ENCODE measurements around the gene SLC7A6. TPM values are rescaled to one million over a fixed set of nuclear protein-coding genes. Genes with fewer than 3 reads are reported as not detected.

Gene SLC7A6
- total RNA-seq, 1 donor from 2014 or later = 50.7 TPM

DNA sequence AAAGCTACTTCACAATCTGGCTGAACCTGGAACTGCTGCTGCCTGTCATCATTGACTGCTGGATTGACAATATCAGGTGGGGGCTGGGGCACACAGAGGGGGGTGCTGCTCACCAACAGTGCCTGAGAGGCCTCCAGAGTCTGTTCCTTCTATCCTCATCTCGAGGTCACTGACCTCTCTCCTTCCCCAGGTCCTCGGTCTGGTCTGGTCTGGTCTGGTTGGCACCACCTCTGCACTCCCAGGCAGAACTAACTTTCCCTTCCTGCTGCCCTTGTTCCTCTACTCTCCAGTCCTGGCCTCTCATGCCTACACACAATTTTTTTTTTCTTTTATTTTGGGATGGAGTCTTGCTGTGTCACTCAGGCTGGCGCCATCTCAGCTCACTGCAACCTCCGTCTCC, 15.0 kb upstream of the SLC7A6 start:
- DNase-seq (ENCODE audit: extremely low spot score, unreplicated experiment) = no peak
- H3K36me3 Mint-ChIP-seq (ENCODE audit: unreplicated experiment) = peaks cover 14% of the 10 kb centered on the region
- no peaks in the 10 kb centered on the region for H3K9me3 Mint-ChIP-seq (ENCODE audit: unreplicated experiment)
- H3K4me1 Mint-ChIP-seq (ENCODE audit: unreplicated experiment) = peaks cover 24% of the 10 kb centered on the region
- TF ChIP-seq, protein P1, sequence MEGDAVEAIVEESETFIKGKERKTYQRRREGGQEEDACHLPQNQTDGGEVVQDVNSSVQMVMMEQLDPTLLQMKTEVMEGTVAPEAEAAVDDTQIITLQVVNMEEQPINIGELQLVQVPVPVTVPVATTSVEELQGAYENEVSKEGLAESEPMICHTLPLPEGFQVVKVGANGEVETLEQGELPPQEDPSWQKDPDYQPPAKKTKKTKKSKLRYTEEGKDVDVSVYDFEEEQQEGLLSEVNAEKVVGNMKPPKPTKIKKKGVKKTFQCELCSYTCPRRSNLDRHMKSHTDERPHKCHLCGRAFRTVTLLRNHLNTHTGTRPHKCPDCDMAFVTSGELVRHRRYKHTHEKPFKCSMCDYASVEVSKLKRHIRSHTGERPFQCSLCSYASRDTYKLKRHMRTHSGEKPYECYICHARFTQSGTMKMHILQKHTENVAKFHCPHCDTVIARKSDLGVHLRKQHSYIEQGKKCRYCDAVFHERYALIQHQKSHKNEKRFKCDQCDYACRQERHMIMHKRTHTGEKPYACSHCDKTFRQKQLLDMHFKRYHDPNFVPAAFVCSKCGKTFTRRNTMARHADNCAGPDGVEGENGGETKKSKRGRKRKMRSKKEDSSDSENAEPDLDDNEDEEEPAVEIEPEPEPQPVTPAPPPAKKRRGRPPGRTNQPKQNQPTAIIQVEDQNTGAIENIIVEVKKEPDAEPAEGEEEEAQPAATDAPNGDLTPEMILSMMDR (IDR thresholded peaks at IDR 0.05) = no peak
- H3K27ac Mint-ChIP-seq (ENCODE audit: unreplicated experiment) = no peak overlapping the region
- H3K27me3 Mint-ChIP-seq (ENCODE audit: unreplicated experiment) = no peaks in the 10 kb centered on the region
- H3K4me3 Mint-ChIP-seq (ENCODE audit: unreplicated experiment) = no peak overlapping the region

DNA sequence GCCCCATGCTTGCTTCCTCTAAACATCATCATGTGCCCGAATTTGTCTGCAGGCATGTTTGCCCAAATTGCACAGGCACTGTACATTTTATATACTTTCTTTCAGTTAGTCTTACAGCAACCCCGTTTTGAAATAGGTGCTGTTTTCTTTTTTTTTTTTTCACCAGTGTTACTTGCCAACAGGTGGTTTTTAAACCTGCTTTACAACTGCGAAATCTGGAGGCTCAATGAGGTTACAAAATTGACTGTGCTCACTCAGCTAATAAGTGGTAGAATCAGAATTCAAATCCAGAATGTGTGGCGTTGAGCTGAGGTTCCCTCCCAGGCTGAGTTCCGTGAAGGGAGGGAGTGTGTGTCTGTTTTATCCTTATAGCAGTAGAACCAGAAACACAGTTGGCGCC, 13.4 kb upstream of the SLC7A6 start:
- DNase-seq (ENCODE audit: extremely low spot score, unreplicated experiment) = no peak
- Mint-ChIP-seq H3K9me3 (ENCODE audit: unreplicated experiment) (no peaks in the 10 kb centered on the region), H3K27me3 (ENCODE audit: unreplicated experiment) (no peaks in the 10 kb centered on the region), H3K27ac (ENCODE audit: unreplicated experiment) (no peak overlapping the region), H3K36me3 (ENCODE audit: unreplicated experiment) (peaks cover 18% of the 10 kb centered on the region), H3K4me3 (ENCODE audit: unreplicated experiment) (no peak overlapping the region), H3K4me1 (ENCODE audit: unreplicated experiment) (peaks cover 13% of the 10 kb centered on the region)
- TF ChIP-seq, protein P1 (IDR thresholded peaks at IDR 0.05) = no peak

DNA sequence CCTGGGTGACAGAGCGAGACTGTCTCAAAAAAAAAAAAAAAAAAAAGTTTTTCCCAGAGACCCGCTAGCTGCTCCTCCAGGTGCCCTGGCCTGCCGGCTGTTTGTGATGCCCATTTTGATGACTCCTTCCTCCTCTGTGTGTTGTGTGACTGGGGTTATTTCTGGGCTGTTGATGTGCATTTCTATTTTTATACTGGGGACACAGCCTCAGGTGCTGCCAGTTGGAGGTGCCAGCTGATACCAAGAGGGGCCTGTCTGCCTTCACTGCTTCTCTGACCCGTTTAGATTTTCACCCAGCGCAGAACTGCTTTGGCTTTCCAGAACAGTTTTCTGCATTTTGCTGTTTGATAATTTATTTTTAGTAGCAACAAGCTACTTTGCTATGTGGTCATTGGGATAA, 12.5 kb upstream of the SLC7A6 start:
- no peak overlapping the region for H3K4me3 Mint-ChIP-seq (ENCODE audit: unreplicated experiment)
- DNase-seq (ENCODE audit: extremely low spot score, unreplicated experiment) = no peak
- TF ChIP-seq, protein P1 (IDR thresholded peaks at IDR 0.05) = no peak
- H3K4me1 Mint-ChIP-seq (ENCODE audit: unreplicated experiment) = peaks cover 6% of the 10 kb centered on the region
- no peak overlapping the region for H3K27ac Mint-ChIP-seq (ENCODE audit: unreplicated experiment)
- no peaks in the 10 kb centered on the region for H3K9me3 Mint-ChIP-seq (ENCODE audit: unreplicated experiment)
- no peaks in the 10 kb centered on the region for H3K27me3 Mint-ChIP-seq (ENCODE audit: unreplicated experiment)
- H3K36me3 Mint-ChIP-seq (ENCODE audit: unreplicated experiment) = peaks cover 18% of the 10 kb centered on the region

DNA sequence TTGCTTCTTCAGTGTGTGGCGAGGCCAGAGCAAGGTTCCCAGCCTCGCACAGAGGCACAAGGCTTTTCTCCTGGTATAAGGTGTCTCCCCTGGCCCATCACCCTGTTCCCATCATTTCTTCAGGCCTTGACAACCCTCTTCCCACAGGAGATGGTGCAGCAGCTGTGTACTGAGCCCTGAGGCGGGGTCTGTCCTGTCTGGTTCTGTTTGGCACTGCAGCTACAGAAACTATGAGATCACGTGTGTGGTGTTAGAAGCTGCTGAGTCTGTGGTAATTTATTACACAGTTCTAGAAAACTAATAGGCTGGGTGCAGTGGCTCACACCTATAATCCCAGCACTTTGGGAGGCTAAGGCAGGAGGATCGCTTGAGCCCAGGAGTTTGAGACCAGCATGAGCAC, 11.9 kb upstream of the SLC7A6 start:
- no peak overlapping the region for H3K4me3 Mint-ChIP-seq (ENCODE audit: unreplicated experiment)
- no peaks in the 10 kb centered on the region for H3K27me3 Mint-ChIP-seq (ENCODE audit: unreplicated experiment)
- peaks cover 6% of the 10 kb centered on the region for H3K4me1 Mint-ChIP-seq (ENCODE audit: unreplicated experiment)
- H3K27ac Mint-ChIP-seq (ENCODE audit: unreplicated experiment) = no peak overlapping the region
- H3K36me3 Mint-ChIP-seq (ENCODE audit: unreplicated experiment) = peaks cover 18% of the 10 kb centered on the region
- no peak for DNase-seq (ENCODE audit: extremely low spot score, unreplicated experiment)
- TF ChIP-seq, protein P1 (IDR thresholded peaks at IDR 0.05) = no peak
- H3K9me3 Mint-ChIP-seq (ENCODE audit: unreplicated experiment) = no peaks in the 10 kb centered on the region

DNA sequence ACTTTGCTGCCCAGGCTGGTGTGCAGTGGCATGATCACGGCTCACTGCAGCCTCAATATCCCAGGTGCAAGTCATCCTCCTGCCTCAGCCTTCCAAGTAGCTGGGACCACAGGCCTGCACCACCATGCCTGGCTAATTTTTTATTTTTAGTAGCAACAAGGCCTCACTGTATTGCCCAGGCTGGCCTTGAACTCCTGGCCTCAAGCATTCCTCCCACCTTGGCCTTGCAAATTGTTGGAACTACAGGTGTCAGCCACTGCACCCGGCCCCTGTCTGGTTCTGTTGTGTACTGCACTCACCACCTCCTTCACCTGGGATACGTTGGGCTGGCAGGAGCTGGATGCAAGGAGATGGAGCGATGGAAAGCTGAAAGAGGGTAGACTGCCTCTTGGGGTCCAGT, 10.6 kb upstream of the SLC7A6 start:
- H3K4me3 Mint-ChIP-seq (ENCODE audit: unreplicated experiment) = no peak overlapping the region
- H3K9me3 Mint-ChIP-seq (ENCODE audit: unreplicated experiment) = no peaks in the 10 kb centered on the region
- peaks cover 18% of the 10 kb centered on the region for H3K36me3 Mint-ChIP-seq (ENCODE audit: unreplicated experiment)
- TF ChIP-seq, protein P1 (IDR thresholded peaks at IDR 0.05) = no peak
- no peaks in the 10 kb centered on the region for H3K27me3 Mint-ChIP-seq (ENCODE audit: unreplicated experiment)
- no peak for DNase-seq (ENCODE audit: extremely low spot score, unreplicated experiment)
- no peak overlapping the region for H3K27ac Mint-ChIP-seq (ENCODE audit: unreplicated experiment)
- H3K4me1 Mint-ChIP-seq (ENCODE audit: unreplicated experiment) = peaks cover 19% of the 10 kb centered on the region
